Measurements from ENCODE around the gene OR5D13.

OR5D13 gene

GRCh38 chr11:55773138-55773537 lies at the start of gene OR5D13:
TSS of gene OR5D13 (plus strand) at chr11:55773438. CDS start at chr11:55773438, 0 bp downstream.
- DNase-seq (ENCODE audit: low read depth in 1 of 2, low spot score in 1 of 2) = no peak

- no peak for DNase-seq (ENCODE audit: low read depth in 1 of 2, low spot score in 1 of 2)
Observed at GRCh38 chr11:55726715-55727324, 46.4 kb upstream of the OR5D13 start.

- no peak for DNase-seq (ENCODE audit: low read depth in 1 of 2, low spot score in 1 of 2)
Observed at GRCh38 chr11:55732936-55733335, 40.3 kb upstream of the OR5D13 start.

GRCh38 chr11:55791606-55792005 lies 18.4 kb downstream of the OR5D13 start:
- DNase-seq (ENCODE audit: low read depth in 1 of 2, low spot score in 1 of 2) = no peak

- DNase-seq (ENCODE audit: low read depth in 1 of 2, low spot score in 1 of 2) = no peak
Observed at GRCh38 chr11:55793321-55793720, 20.1 kb downstream of the OR5D13 start.

- DNase-seq (ENCODE audit: low read depth in 1 of 2, low spot score in 1 of 2) = no peak
Observed at GRCh38 chr11:55795256-55795655, 22.0 kb downstream of the OR5D13 start, which contains the start of gene OR5D14. TSS of gene OR5D14 (plus strand) at chr11:55795556. CDS start at chr11:55795556, 0 bp downstream.

- DNase-seq (ENCODE audit: low read depth in 1 of 2, low spot score in 1 of 2) = no peak
Observed at GRCh38 chr11:55806248-55806647, 33.0 kb downstream of the OR5D13 start.

DNA sequence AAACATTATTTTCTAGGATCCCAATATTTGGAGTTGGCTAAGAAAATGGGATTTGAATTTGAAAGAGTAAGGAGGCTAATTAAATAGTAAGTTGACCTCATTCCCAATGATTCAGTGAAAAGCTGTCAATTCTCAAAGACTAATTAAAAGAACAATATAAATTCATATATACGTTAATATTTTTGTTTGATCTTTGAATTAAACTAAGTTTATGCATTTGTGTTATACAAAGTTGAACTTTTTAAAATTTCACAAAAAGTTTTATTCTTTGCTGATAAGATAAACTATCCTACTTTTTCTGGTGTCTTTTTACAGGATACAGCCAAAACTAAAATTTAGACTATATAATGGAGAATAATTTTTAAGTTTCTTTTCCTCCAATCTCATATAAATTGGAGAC lies 37.8 kb downstream of the OR5D13 start, which contains the start of gene OR5L1:
Gene OR5L1 (plus strand): TSS at position 301 of the 400 bp plus-strand sequence. CDS start 100 bp downstream, outside the sequence.
- no peak for DNase-seq (ENCODE audit: low read depth in 1 of 2, low spot score in 1 of 2)

DNA sequence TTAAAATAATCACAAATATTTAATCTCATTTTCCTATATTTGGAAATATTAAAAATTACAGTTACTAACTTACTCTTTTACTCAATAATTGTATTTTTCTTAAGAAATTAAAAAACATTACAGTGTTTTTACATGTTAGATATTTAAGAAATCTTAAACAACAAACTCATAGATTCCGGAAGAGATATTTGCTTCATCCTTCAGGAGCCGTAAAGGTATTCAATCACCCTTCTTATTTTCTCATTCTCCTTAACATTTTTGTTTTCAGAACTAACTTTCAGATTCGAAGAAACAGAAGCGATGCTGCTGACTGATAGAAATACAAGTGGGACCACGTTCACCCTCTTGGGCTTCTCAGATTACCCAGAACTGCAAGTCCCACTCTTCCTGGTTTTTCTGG lies 46.1 kb downstream of the OR5D13 start, which contains the start of gene OR5D18:
Gene OR5D18 (plus strand): TSS at position 301 of the 400 bp plus-strand sequence. CDS start 0 bp downstream, at position 301.
- DNase-seq (ENCODE audit: low read depth in 1 of 2, low spot score in 1 of 2) = no peak

Measured in activated T-helper 1 cell treated with anti-CD3 and anti-CD28 coated beads, Interleukin-2, amount 50 U/mL, for 16 hours (primary cell).